ENCODE results near the gene PRCD.

PRCD gene

GRCh38 chr17:76570877-76571471 lies 31.1 kb downstream of the PRCD start:
- DNase-seq (ENCODE audit: low read depth in 2 of 2), result no peak

GRCh38 chr17:76572201-76572910 lies 32.5 kb downstream of the PRCD start:
- DNase-seq (ENCODE audit: low read depth in 2 of 2), result no peak

- no peak for DNase-seq (ENCODE audit: low read depth in 2 of 2)
Measured at GRCh38 chr17:76573096-76573495, 33.3 kb downstream of the PRCD start.

- DNase-seq (ENCODE audit: low read depth in 2 of 2), result no peak
Measured at GRCh38 chr17:76574166-76574565, 34.3 kb downstream of the PRCD start.

DNA sequence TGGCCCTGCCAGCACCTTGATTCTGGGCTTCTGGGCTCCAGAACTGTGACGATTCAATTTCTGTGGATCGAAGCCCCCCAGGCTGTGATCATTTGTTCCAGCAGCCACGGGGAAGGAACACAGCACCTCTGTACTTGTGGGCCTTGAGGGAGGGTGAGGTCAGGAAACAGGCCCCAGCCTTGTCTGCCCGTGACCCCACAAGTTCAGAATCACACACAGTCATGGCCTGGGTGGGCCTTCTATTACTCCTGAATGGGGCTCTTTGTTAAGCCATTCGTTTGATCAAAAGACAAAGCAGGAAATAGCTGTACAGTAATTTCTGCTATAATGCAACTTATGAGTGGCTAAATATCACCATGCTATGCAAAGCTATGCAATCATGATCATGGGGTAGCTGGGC lies 35.7 kb downstream of the PRCD start:
- no peak for DNase-seq (ENCODE audit: low read depth in 2 of 2)

- no peak for DNase-seq (ENCODE audit: low read depth in 2 of 2)
Measured at GRCh38 chr17:76576189-76576588, 36.3 kb downstream of the PRCD start.

DNA sequence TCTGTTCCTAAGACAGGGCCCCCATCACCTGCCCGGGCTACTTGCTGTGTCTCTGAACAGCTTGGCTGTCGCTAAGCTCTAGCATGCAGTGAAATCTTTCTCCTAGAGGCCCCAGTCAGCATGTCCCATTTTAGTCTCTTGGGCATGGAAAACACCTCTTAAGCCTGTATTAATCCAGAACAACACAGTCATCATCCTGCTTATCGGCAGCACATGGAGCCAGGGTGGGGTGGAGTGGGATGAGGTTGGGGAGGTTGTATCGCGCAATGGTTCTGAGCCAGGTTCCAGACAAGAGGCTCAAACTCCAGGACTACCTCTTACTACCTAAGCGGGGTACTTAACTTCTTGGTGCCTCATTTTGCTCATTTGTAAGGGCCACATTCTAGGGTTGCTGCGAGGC lies 38.0 kb downstream of the PRCD start:
- no peak for DNase-seq (ENCODE audit: low read depth in 2 of 2)

- no peak for DNase-seq (ENCODE audit: low read depth in 2 of 2)
Measured at GRCh38 chr17:76578376-76578775, 38.5 kb downstream of the PRCD start.

DNA sequence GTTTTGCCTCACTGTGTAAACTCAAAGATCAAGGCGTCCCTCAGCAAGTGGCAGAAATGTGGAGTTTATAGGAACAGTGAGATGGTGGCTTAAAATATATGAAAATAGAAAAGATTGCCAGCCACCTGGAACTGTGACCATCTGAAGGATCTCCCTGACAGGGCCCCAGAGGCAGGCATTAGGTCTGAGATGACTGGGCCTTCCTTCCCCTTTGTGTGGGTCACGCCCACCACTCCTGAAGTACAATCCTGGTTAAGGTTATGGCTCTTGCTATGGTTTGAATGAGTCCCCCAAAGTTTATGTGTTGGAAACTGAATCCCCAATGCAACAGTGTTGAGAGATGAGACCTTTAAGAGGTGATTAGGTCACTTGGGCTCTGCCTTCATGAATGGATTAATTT lies 39.4 kb downstream of the PRCD start:
- DNase-seq (ENCODE audit: low read depth in 2 of 2), result no peak

DNA sequence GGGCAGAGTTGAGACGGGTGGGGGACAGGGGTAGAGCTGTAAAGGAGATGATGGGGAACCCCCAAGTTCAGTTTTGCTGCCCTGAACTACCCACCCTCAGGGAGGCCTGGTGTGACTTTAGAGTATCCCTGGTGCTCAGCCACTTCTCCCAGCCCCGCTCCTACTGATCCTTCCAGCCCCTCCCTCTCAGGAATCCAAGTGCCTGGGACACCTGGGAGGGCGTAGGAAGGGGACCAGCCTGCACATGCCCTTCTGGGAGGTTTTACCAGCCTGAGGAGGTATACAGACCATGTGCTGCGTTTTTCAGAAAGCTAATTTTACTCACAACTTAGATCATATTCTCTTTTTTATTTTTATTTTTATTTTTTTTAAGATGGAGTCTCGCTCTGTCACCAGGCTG lies 41.7 kb downstream of the PRCD start:
- DNase-seq (ENCODE audit: low read depth in 2 of 2), result no peak

- no peak for DNase-seq (ENCODE audit: low read depth in 2 of 2)
Measured at GRCh38 chr17:76582660-76583059, 42.8 kb downstream of the PRCD start.

DNA sequence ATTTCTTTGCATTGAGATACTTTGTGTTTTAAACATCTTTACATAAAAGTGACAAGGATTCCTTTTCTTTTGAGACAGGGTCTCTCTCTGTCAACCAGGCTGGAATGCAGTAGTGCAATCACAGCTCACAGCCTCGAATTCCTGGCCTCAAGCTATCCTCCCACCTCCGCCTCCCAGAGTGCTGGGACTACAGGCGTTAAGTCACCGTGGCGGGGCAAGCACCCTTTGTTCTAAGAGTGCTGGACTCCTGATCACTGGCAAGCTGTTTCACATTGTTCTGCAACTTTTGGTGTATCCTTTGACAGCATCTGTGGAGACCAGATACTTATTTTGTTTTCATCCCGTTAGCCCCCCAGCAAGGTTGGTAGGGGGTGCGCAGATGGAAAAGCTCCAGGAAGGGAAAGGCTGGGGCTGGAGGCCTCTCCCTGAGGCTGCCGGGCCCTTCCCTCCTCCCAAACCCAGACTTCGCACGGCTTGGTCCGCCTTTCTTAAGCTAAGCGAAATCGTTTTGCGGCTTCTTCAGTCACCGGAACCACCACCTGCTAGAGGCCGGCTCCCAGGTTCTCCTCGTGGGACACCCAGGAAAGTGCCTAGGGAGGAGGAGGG lies 44.7 kb downstream of the PRCD start:
- no peak for DNase-seq (ENCODE audit: low read depth in 2 of 2)

DNA sequence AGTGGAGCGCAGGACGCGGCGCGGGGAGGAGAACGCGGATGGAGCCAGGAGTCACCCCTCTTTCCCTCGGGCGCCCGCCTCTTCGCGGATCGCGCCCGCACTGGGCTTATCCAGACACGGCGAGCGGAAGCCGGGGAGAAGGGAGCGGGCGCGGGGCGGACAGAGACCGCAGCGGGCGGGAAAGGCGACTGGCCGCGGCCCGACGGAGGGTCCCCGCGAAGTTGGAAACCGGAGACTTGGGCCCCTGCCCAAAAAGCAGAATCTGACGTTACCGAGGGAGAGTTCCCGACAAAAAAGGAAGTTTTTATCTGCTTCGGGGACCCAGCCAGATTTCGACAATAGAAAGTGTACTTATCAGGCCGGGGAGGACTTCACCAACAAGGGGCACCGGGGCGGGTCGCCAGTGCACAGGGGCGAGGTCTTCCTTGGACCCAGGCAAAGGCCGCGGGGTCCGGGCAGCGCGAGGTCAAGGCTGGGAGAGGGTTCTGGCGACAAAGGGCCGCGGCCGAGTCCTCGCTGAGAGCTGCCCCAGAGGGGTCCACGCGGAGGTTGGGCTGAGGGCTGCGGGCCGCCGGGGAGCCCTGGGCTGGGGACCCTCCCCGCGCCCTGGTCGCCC lies 45.3 kb downstream of the PRCD start:
- DNase-seq (ENCODE audit: low read depth in 2 of 2), result no peak

- peak; percentile 25 to 28 for DNase-seq (ENCODE audit: low read depth in 2 of 2)
Measured at GRCh38 chr17:76585649-76586593, 46.1 kb downstream of the PRCD start, which contains the start of gene ST6GALNAC2. TSS of gene ST6GALNAC2 (minus strand) at chr17:76585860. CDS start at chr17:76585808, 52 bp downstream.

GRCh38 chr17:76586741-76587487 lies 47.1 kb downstream of the PRCD start:
- DNase-seq (ENCODE audit: low read depth in 2 of 2), result no peak

DNA sequence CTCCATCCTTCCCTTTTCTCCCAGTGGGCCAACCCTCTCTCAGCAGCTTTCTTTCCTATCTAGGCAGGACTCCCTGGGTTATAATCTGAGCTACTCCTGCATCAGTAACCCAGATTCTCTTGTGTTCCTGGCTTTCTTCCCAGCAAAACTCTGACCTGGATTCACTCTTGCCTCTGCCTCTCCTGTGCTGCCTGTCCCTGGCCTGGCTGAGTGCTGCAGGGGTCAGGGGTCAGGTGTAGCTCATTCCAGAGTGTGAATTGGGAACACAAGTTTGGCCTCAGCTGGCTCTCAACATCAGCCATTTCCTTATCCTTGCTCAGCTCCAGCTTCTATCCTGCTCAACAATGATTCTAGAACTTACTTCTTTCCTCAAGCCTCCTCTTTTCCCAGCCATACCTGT lies 48.3 kb downstream of the PRCD start:
- no peak for DNase-seq (ENCODE audit: low read depth in 2 of 2)

DNA sequence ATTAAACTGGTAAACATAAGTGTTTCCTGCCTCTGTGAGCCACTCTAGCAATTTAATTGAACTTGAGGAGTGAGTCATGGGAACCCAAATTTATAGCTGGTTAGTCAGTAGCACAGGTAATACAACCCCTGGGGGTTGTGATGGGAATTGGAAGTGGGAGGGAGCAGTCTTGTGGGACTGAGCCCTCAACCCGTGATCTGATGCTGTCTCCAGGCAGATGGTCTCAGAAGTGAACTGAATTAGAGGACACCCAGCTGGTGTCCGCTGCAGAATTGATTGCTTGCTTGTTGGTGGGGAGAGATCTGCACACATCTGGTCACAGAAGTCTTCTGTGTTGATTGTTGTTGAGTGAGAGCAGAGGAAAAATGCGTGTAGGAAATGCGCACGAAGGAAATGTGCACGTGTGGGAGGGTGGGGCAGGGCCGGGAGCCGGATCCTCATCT lies 53.6 kb downstream of the PRCD start:
- DNase-seq (ENCODE audit: low read depth in 2 of 2), result no peak

DNA sequence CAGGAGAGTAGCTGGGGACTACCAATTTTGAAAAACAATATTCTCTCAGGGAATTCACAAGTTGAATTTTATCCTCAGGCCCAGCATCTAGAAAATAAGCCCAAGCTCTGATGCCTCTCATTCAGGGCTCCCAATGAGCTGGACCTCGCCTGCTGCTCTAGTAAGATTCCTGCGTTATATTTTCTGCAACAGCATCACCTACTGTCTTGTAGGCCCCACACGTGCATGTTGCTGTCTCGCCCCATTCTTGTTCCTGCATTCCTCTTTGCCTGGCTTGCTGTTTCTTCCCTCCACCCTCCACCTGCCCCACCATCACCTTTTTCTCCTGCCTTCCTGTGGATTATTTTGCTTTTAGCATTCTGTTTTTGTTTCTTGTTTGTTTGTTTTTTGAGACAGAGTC lies 54.1 kb downstream of the PRCD start:
- no peak for DNase-seq (ENCODE audit: low read depth in 2 of 2)

GRCh38 chr17:76594690-76595089 lies 54.8 kb downstream of the PRCD start:
- no peak for DNase-seq (ENCODE audit: low read depth in 2 of 2)
